Progenitor cell of endocrine pancreas (in vitro differentiated cells): ENCODE results near the gene FAM184A. TPM values are rescaled to one million over a fixed set of nuclear protein-coding genes. Genes with fewer than 3 reads are reported as not detected.
"Not testable (repeated sequence)": the region's sequence is repeated elsewhere in the genome, so short reads cannot be mapped to it uniquely, and the experiment has no call there.

ENCODE experiments used
- DNase-seq: peaks from one replicate; pipeline ENCODE4 v3.0.0; 2021; ENCODE audit warnings: low spot score; ENCODE audit not compliant: unreplicated experiment
- H3K27ac Mint-ChIP-seq: 2 replicates; pipeline ENCODE4 v1.8.0; 2021; ENCODE audit warnings: mild to moderate bottlenecking, moderate library complexity, mixed read lengths
- H3K27me3 Mint-ChIP-seq: 2 replicates; pipeline ENCODE4 v1.8.0; 2021; ENCODE audit warnings: mixed read lengths
- H3K36me3 Mint-ChIP-seq: 2 replicates; pipeline ENCODE4 v1.8.0; 2022; ENCODE audit warnings: mixed read lengths; ENCODE audit not compliant: insufficient read depth
- H3K4me1 Mint-ChIP-seq: 2 replicates; pipeline ENCODE4 v1.8.0; 2021; ENCODE audit warnings: low read depth, mixed read lengths
- H3K4me3 Mint-ChIP-seq: 2 replicates; pipeline ENCODE4 v1.8.0; 2021; ENCODE audit warnings: low read depth, mild to moderate bottlenecking, moderate library complexity, mixed read lengths
- H3K9me3 Mint-ChIP-seq: 2 replicates; pipeline ENCODE4 v1.8.0; 2021; ENCODE audit warnings: low read depth, mixed read lengths
- total RNA-seq: library from RNA; stranded (reverse); gene quantifications from 2 replicates; pipeline ENCODE4 v1.2.1, GENCODE V29; 2021
- TF ChIP-seq, protein P1 (sequence below): fragments of 200-600 bp; sonication (generic); IDR thresholded peaks from one replicate; pipeline ENCODE4 v1.5.0; 2021; ENCODE audit warnings: antibody characterized with exemption, mild to moderate bottlenecking; ENCODE audit not compliant: unreplicated experiment

FAM184A gene
- total RNA-seq, 1 donor from 2014 or later, result 20.9 TPM

DNA sequence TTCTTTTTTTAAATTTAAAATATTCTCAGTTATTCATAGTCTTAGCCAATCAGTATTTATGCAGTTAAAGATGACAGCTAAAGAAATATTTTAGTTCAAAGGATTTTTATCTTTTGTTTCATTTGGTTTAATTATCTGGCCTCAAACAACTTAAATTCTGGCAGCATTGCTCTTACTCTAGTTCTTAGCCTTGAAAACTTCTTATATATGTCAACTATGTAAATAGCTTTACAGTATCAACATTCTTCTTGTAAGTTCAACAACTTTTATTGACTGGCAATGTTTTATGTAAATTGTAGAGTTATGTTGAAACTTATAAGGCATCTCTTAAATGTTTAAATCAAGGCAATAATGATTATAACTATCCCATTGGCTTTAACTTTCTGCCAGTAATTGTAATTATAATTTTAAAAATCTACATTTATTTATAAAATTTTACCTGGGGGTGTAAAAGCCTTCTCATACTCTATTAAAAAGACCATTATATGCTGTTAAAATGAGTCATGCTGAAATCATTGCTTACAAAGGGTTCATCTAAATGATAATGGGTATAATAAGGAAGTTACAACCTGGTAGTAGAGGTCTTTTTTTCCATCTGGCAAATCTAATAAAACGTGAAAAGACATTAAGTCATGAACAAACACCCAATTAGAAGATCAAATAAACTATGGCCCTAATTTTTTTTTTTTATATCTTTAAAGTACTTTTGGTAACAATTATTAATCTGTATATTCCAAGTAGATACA is 45.8 kb upstream of the FAM184A start:
- TF ChIP-seq, protein P1, sequence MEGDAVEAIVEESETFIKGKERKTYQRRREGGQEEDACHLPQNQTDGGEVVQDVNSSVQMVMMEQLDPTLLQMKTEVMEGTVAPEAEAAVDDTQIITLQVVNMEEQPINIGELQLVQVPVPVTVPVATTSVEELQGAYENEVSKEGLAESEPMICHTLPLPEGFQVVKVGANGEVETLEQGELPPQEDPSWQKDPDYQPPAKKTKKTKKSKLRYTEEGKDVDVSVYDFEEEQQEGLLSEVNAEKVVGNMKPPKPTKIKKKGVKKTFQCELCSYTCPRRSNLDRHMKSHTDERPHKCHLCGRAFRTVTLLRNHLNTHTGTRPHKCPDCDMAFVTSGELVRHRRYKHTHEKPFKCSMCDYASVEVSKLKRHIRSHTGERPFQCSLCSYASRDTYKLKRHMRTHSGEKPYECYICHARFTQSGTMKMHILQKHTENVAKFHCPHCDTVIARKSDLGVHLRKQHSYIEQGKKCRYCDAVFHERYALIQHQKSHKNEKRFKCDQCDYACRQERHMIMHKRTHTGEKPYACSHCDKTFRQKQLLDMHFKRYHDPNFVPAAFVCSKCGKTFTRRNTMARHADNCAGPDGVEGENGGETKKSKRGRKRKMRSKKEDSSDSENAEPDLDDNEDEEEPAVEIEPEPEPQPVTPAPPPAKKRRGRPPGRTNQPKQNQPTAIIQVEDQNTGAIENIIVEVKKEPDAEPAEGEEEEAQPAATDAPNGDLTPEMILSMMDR, result no peak
- Mint-ChIP-seq H3K27me3 (peaks cover 4% of the 10 kb centered on the region), H3K36me3 (no peaks in the 10 kb centered on the region), H3K27ac (no peak overlapping the region), H3K4me1 (peaks cover 5% of the 10 kb centered on the region), H3K4me3 (no peak overlapping the region), H3K9me3 (no peaks in the 10 kb centered on the region)
- no peak for DNase-seq

DNA sequence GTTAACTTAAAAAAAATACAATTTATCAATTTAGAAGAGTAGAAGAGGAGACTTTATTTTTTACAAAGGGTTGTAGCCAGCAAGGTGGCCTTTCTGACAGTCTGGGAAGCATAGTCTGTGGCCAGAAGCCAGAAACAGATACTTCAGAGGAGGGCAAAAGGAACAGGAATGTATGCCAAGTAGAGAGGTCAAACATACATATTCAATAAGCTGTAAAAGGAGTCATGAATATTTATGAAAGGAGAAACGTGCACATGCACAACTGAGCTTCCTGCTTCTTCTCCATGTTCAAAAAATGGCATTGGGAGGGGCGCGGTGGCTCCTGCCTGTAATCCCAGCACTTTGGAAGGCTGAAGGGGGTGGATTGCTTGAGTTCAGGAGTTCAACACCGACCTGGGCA is 43.9 kb upstream of the FAM184A start:
- H3K36me3 Mint-ChIP-seq, result no peaks in the 10 kb centered on the region
- no peak for DNase-seq
- H3K27ac Mint-ChIP-seq, result no peak overlapping the region
- TF ChIP-seq, protein P1, result no peak
- no peak overlapping the region for H3K4me3 Mint-ChIP-seq
- no peaks in the 10 kb centered on the region for H3K4me1 Mint-ChIP-seq
- H3K9me3 Mint-ChIP-seq, result no peaks in the 10 kb centered on the region
- H3K27me3 Mint-ChIP-seq, result peaks cover 13% of the 10 kb centered on the region

DNA sequence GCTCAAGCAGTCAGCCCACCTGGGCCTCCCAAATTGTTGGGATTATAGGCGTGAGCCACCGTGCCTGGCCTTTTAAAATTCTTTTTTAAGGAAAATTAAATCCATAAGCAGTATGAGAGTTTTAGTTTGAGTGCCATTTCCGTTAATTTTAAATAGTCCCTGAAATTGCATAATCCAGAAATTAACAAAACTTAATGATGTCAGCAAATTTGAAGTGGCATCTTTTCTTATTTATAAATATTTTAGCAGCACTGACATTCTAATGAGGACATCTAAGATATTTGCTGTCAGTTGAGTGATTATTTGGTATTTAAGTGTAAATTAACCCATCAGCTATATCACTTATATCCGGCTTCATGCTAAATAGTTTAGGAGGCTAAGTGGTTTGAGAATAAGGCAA is 42.9 kb upstream of the FAM184A start:
- Mint-ChIP-seq H3K4me3 (no peak overlapping the region), H3K4me1 (no peaks in the 10 kb centered on the region), H3K9me3 (no peaks in the 10 kb centered on the region), H3K36me3 (no peaks in the 10 kb centered on the region), H3K27me3 (peaks cover 20% of the 10 kb centered on the region), H3K27ac (no peak overlapping the region)
- DNase-seq, result no peak
- TF ChIP-seq, protein P1, result no peak

DNA sequence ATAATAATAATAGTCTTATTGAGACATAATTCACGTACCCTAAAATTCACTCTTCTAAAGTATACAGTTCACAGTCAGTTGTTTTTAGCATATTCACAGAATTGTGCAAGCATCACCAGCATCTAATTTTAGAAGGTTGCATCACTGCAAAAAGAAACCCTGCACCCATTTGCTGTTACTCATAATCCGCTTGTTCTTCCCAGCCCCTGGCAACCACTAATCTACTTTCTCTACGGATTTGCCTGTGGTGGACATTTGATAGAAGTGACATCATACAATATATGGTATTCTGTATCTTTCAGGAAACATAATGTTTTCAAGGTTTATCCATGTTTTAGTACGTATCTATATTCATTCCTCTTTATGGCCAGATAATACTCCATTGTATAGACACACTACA is 41.5 kb upstream of the FAM184A start:
- TF ChIP-seq, protein P1, result no peak
- DNase-seq, result no peak
- H3K36me3 Mint-ChIP-seq, result no peaks in the 10 kb centered on the region
- H3K27me3 Mint-ChIP-seq, result peaks cover 20% of the 10 kb centered on the region
- no peak overlapping the region for H3K4me3 Mint-ChIP-seq
- H3K27ac Mint-ChIP-seq, result no peak overlapping the region
- no peaks in the 10 kb centered on the region for H3K9me3 Mint-ChIP-seq
- H3K4me1 Mint-ChIP-seq, result no peaks in the 10 kb centered on the region

DNA sequence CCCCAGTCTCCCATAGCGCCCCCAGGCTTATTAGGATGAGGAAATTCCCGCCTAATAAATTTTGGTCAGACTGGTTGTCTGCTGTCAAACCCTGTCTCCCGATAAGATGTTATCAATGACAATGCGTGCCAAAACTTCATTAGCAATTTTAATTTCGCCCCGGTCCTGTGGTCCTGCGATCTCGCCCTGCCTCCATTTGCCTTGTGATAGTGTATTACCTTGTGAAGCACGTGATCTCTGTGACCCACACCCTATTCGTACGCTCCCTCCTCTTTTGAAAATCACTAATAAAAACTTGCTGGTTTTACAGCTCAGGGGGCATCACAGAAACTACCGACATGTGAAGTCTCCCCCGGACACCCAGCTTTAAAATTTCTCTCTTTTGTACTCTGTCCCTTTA is 40.6 kb upstream of the FAM184A start:
- H3K27ac Mint-ChIP-seq, H3K9me3 Mint-ChIP-seq, DNase-seq, H3K4me3 Mint-ChIP-seq, H3K4me1 Mint-ChIP-seq, H3K36me3 Mint-ChIP-seq: not testable (repeated sequence)
- H3K27me3 Mint-ChIP-seq, result peaks cover 20% of the 10 kb centered on the region

DNA sequence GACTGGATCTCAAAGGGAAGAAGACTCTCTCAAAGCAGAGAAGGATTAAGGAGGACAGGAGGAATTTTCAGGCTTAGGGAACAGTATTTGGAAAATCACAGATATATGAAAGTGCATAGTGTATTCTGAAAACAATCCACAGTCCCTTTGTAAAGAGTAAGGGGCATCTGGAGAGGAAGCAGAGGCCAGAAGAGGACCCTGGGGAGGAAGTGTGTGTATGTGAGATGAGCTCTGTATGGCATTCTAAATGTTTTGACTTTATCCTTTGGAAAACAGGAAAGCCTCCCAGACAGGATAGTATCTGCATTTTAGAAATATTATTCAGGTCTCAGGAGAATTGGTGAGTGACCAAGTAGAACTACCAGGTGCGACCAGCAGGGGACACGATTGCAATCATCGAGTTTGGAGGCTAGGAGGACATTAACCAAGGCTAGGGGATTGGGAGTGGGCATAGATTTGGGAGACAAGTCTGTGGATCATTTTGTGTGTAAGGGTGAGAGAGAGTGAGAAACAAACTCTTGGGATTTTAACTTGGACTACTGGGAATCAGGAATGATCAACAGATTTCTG is 38.3 kb upstream of the FAM184A start:
- Mint-ChIP-seq H3K36me3 (no peaks in the 10 kb centered on the region), H3K27ac (no peak overlapping the region), H3K4me3 (no peak overlapping the region), H3K4me1 (no peaks in the 10 kb centered on the region), H3K9me3 (no peaks in the 10 kb centered on the region), H3K27me3 (peaks cover 20% of the 10 kb centered on the region)
- TF ChIP-seq, protein P1, result peak; percentile 44
- no peak for DNase-seq
